ENCODE results near the gene KY. TPM values are rescaled to one million over a fixed set of nuclear protein-coding genes. Genes with fewer than 3 reads are reported as not detected.

The KY gene
- total and polyA plus RNA-seq, 10 of the 15 experiments (the other 5 are each of a cell fraction or from before 2014, with no cell fraction given): 0.04 to 0.11 TPM; not detected in 8

DNA sequence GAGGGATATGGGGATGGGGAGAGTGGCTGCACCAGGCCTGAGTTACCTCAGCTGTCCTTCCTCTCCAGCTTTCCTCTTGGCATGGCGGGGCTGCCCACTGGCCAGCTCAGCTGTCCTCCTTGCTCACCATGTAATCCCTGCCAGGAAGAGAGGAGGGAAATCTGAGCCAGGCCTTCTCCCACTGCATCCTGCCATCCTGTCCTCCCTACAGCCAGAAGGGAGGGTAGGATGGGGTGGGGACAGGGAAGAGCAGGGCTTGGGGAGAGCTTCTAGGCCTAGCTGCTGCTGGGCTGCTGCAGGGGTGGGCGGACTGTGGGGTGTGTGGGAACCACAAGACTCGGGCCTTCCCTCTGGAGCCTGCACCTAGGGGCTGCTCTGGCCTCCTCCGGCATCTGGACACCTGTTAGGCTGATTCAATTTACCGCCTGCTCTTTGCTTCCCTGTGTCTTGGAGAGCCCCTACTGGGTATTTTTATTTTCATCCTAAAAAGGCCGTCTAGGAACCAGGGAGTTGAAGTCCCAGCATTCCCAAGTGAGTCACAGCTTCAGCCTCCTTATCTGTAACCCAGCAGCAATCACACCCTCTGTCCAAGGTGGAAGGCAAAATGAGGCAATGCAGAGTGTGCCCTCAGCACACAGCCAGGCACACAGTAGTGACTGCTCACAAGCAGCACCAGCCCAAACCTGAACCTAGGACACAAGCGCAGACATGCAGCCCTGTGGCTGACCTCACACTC is 13.1 kb upstream of the KY start:
- ChIA-PET CTCF (no interaction called here), RAD21 (ENCODE audit: unreplicated experiment) (interaction anchor here (1.3 kb wide), 1 partner anchor 129 kb away, joined by 3 read pairs; no protein-coding TSS in a partner anchor), POLR2A (no interaction called here), SMC1A (ENCODE audit: uncharacterized antibody, unreplicated experiment) (no interaction called here)
- no peaks in the 10 kb centered on the region; a peak in 2 of 4 replicates for H3K27me3 ChIP-seq (replicated peaks in 1 of 2; ENCODE audit: control insufficient read depth in 2 of 2, insufficient read depth in 2 of 2, low read length in 1 of 2)
- H3K36me3 ChIP-seq (ENCODE audit: control insufficient read depth in 2 of 2, insufficient read depth in 2 of 2, low read length in 1 of 2): no peaks in the 10 kb centered on the region
- no peaks in the 10 kb centered on the region for H3K79me2 ChIP-seq (ENCODE audit: control insufficient read depth, insufficient read depth, low read length)
- no peaks in the 10 kb centered on the region for H3K4me1 ChIP-seq (ENCODE audit: control insufficient read depth, insufficient read depth, low read length)
- intact Hi-C loops (cut with micrococcal nuclease; ENCODE audit: unreplicated experiment) (no loop called here), in situ Hi-C loops (cut with MboI) (no loop called here)
- no TSS peak for BruUV-seq (replicated peaks)
- ATAC-seq (no peak), FAIRE-seq (no peak), DNase-seq (ENCODE audit: low read depth, low spot score) (no peak)
- H3K27ac ChIP-seq (ENCODE audit: control insufficient read depth, insufficient read depth): no peak overlapping the region
- H2AFZ ChIP-seq (ENCODE audit: control insufficient read depth, low read depth, low read length): no peak overlapping the region
- WGBS (ENCODE audit: insufficient coverage, insufficient replicate concordance, low lambda C conversion rate, missing lambda C conversion rate): 16% methylated on average over 6 of the region's 7 CpGs
- no peak overlapping the region for H3K9ac ChIP-seq (ENCODE audit: control insufficient read depth, insufficient read depth, low read length)
- H3K9me3 ChIP-seq (replicated peaks; ENCODE audit: control insufficient read depth, insufficient read depth, low read length): no peaks in the 10 kb centered on the region
- no peak overlapping the region for H3K4me2 ChIP-seq (ENCODE audit: control insufficient read depth, insufficient read depth)
- H3K4me3 ChIP-seq: no peak overlapping the region
- H4K20me1 ChIP-seq (ENCODE audit: control insufficient read depth, insufficient read depth): no peaks in the 10 kb centered on the region
- TF ChIP-seq HDGF (IDR thresholded peaks at IDR 0.05) (no peak), PRDM15 (CRISPR knock-in tag; IDR thresholded peaks at IDR 0.05) (no peak), ZBTB4 (CRISPR knock-in tag; IDR thresholded peaks at IDR 0.05) (no peak), CHD2 (IDR thresholded peaks at IDR 0.05; ENCODE audit: borderline replicate concordance, low read depth, low read length) (no peak), PAX5 (IDR thresholded peaks at IDR 0.05; ENCODE audit: borderline replicate concordance, low read depth, low read length) (no peak), NFYB (IDR thresholded peaks at IDR 0.05; ENCODE audit: insufficient read depth, low read depth, low read length) (no peak), KAT2A (conservative IDR thresholded peaks at IDR 0.05; ENCODE audit: control insufficient read depth, low read depth, low read length) (no peak)
- TF ChIP-seq, protein P1, sequence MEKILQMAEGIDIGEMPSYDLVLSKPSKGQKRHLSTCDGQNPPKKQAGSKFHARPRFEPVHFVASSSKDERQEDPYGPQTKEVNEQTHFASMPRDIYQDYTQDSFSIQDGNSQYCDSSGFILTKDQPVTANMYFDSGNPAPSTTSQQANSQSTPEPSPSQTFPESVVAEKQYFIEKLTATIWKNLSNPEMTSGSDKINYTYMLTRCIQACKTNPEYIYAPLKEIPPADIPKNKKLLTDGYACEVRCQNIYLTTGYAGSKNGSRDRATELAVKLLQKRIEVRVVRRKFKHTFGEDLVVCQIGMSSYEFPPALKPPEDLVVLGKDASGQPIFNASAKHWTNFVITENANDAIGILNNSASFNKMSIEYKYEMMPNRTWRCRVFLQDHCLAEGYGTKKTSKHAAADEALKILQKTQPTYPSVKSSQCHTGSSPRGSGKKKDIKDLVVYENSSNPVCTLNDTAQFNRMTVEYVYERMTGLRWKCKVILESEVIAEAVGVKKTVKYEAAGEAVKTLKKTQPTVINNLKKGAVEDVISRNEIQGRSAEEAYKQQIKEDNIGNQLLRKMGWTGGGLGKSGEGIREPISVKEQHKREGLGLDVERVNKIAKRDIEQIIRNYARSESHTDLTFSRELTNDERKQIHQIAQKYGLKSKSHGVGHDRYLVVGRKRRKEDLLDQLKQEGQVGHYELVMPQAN (conservative IDR thresholded peaks at IDR 0.05): no peak
